Sigmoid colon (tissue), 4 donors: ENCODE data around the gene RFC3.

Experiments
- EP300 ChIP-seq, 4 donors: sonication (generic); formaldehyde crosslinking; IDR thresholded peaks; one replicate each; pipeline ENCODE4 v1.6.1; 2017; ENCODE audit warnings: antibody characterized with exemption in 4 of 4
- POLR2A ChIP-seq, 2 donors: fragments of 450-650 bp; IDR thresholded peaks; one replicate each; pipeline ENCODE4 v1.6.1; 2016; ENCODE audit warnings: antibody characterized with exemption in 2 of 2, mild to moderate bottlenecking in 2 of 2, moderate library complexity in 2 of 2
- POLR2AphosphoS5 ChIP-seq, 4 donors: sonication (generic); formaldehyde crosslinking; IDR thresholded peaks; one replicate each; pipeline ENCODE4 v1.6.1; 2017; ENCODE audit warnings: antibody characterized with exemption in 4 of 4
- TF ChIP-seq, protein P1 (sequence below), 4 experiments: fragments of 450-650 bp in 3 of 4; fragments of 200-600 bp in 1 of 4; IDR thresholded peaks; one replicate each; pipeline ENCODE4 v1.5.1; 2016 to 2019; ENCODE audit warnings: antibody characterized with exemption in 4 of 4, mild to moderate bottlenecking in 3 of 4, moderate library complexity in 2 of 4

DNA sequence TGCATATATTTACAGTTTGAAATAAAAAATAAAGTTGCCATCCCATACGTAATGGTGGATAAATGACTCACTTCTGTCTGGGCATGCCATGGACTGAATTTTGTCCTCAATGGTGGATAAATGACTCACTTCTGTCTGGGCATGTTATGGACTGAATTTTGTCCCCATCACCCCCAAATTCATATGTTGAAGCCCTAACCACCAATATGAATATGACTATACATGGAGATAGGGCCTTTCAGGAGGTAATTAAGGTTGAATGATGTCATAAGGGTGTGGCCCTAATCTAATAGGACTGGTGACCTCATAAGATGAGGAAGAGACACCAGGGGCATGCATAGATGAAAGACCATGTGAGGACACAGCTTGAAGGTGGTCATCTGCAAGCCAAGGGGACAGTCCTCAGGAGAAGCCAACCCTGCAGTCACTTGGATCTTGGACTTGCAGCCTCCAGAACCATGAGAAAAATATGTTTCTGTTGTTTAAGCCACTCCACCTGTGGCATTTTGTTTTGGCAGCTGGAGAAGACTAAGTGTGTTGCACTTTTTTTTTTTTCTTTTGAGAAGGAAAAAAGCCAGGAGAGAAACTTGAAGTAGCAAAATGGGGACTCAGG, 41.8 kb downstream of the RFC3 start:
- no peak for TF ChIP-seq POLR2A (IDR thresholded peaks at IDR 0.05)
- TF ChIP-seq, protein P1, sequence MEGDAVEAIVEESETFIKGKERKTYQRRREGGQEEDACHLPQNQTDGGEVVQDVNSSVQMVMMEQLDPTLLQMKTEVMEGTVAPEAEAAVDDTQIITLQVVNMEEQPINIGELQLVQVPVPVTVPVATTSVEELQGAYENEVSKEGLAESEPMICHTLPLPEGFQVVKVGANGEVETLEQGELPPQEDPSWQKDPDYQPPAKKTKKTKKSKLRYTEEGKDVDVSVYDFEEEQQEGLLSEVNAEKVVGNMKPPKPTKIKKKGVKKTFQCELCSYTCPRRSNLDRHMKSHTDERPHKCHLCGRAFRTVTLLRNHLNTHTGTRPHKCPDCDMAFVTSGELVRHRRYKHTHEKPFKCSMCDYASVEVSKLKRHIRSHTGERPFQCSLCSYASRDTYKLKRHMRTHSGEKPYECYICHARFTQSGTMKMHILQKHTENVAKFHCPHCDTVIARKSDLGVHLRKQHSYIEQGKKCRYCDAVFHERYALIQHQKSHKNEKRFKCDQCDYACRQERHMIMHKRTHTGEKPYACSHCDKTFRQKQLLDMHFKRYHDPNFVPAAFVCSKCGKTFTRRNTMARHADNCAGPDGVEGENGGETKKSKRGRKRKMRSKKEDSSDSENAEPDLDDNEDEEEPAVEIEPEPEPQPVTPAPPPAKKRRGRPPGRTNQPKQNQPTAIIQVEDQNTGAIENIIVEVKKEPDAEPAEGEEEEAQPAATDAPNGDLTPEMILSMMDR (IDR thresholded peaks at IDR 0.05): no peak
- no peak for TF ChIP-seq POLR2AphosphoS5 (IDR thresholded peaks at IDR 0.05)
- no peak for TF ChIP-seq EP300 (IDR thresholded peaks at IDR 0.05)
